Esophagus (tissue), 2 donors: Measurements from ENCODE around the gene POLA2. TPM values are rescaled to one million over a fixed set of nuclear protein-coding genes. Genes with fewer than 3 reads are reported as not detected.

Experiments used
- H3K27ac ChIP-seq, 2 donors: one replicate each; pipeline ENCODE4 v1.5.1; 2013; ENCODE audit warnings: low read depth in 2 of 2, mild to moderate bottlenecking in 2 of 2, inconsistent platforms in 1 of 2, low read length in 1 of 2, moderate library complexity in 1 of 2
- H3K27me3 ChIP-seq, 2 donors: one replicate each; pipeline ENCODE4 v1.6.1; 2013; ENCODE audit warnings: low read length in 2 of 2, control low read depth in 1 of 2, mild to moderate bottlenecking in 1 of 2; ENCODE audit not compliant: insufficient read depth in 2 of 2, control insufficient read depth in 1 of 2
- H3K36me3 ChIP-seq, 2 donors: one replicate each; pipeline ENCODE4 v1.6.1; 2013; ENCODE audit warnings: low read length in 1 of 2; ENCODE audit not compliant: control insufficient read depth in 2 of 2, insufficient read depth in 2 of 2
- H3K4me1 ChIP-seq, 2 donors: one replicate each; pipeline ENCODE4 v1.6.1; 2013; ENCODE audit warnings: low read length in 1 of 2; ENCODE audit not compliant: control insufficient read depth in 2 of 2, insufficient read depth in 2 of 2
- H3K4me3 ChIP-seq, 2 donors: one replicate each; pipeline ENCODE4 v1.5.1; 2013; ENCODE audit warnings: low read length in 2 of 2, mild to moderate bottlenecking in 2 of 2, low read depth in 1 of 2, moderate library complexity in 1 of 2
- H3K9me3 ChIP-seq, 2 donors: one replicate each; pipeline ENCODE4 v1.6.1; 2013; ENCODE audit warnings: mild to moderate bottlenecking in 2 of 2, low read depth in 1 of 2, low read length in 1 of 2, moderate library complexity in 1 of 2; ENCODE audit not compliant: control insufficient read depth in 2 of 2, insufficient read depth in 1 of 2
- WGBS, 2 donors: extraction: QIAGEN DNeasy Blood & Tissue Kit; methylation state at CpG; one replicate each; pipeline ENCODE4 v1.1.7; 2013; 5-methylcytosine and 5-hydroxymethylcytosine counted together
- polyA plus RNA-seq, 2 donors: library from polyadenylated mRNA; stranded (reverse); fragments of 200-250 nt; gene quantifications; one replicate each; pipeline ENCODE4 v1.2.3, GENCODE V29; 2013
- donor health status: healthy with polysubstance abuse.
- donor health status: Bipolar disorder and iron deficiency.

Gene POLA2
- polyA plus RNA-seq, 2 donors, result 8.5 to 9.2 TPM

DNA sequence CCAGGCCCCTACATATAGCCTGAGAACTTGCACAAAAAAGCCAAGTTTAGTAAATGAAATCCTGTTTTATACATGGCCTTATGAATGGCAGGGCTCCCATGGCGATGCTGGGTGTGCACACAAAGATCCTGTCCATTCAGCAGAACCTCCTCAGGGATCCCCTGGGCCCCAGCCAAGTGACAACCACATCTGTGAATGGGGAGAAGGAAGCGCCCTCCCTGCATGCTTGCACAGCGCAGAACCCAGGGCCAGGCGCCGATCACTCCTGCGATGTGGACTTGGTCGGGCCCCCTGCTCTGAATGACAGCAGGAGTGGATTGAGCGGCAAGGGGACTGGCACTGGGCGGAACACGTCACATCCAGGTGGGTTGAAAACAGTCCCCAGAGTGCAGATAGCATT lies 48.5 kb downstream of the POLA2 start:
- Histone ChIP-seq H3K27ac (no peak overlapping the region), H3K9me3 (no peaks in the 10 kb centered on the region), H3K4me3 (no peak overlapping the region), H3K27me3 (no peaks in the 10 kb centered on the region), H3K4me1 (peaks cover 0 to 4% of the 10 kb centered on the region in 2 donors), H3K36me3 (no peaks in the 10 kb centered on the region)
- 57 to 72% methylated on average over 10 of the region's 10 CpGs for WGBS, 2 donors

DNA sequence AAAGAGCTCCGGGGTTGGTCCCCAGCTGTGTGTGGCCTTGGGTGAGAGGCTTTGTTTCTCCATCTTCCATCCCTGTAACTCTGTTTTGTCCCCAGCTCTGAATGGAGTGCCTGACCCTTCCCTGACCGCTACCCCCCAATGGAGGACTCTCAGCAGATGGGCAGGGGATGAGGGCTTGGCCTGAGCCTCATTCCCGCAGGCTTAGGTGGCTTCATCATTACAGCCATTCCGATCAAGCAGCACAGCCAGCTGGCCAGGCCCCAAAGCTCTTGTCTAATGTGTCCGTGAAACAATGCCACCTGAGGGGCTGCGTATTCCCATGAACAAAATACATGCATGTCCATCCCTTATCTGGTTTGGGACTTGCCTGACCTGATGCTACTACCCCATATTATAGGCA lies 49.0 kb downstream of the POLA2 start:
- 33 to 56% methylated on average over 6 of the region's 6 CpGs for WGBS, 2 donors
- no peak overlapping the region for H3K27ac ChIP-seq
- H3K4me1 ChIP-seq, result peaks cover 0 to 4% of the 10 kb centered on the region in 2 donors

DNA sequence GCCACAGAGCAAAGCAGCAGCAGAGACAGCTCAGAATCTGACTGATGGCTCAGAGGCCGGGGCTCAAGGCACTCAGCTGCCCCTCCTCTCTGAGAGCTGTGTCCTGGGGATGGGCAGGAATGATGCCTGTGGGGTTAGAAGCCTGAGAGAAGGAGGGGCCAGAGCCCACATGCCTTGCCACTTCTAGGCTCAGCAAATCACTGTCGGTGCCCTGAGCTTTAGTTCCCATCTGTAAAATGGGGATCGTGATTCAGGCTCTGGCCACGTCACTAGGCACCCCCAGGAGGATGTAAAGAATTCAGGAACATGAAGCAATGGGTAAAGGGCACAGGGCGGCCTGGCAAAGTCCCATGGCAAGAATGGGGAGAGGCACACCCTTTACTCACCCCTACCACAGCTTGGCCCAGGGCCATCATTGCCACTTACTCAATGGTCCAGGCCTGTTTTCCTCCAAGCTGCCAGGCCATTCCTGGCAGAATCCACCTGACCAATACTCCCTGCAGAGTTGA lies 49.5 kb downstream of the POLA2 start:
- Histone ChIP-seq H3K36me3 (no peaks in the 10 kb centered on the region), H3K9me3 (no peaks in the 10 kb centered on the region), H3K4me1 (peaks cover 0 to 4% of the 10 kb centered on the region in 2 donors), H3K4me3 (no peak overlapping the region), H3K27ac (no peak overlapping the region), H3K27me3 (no peaks in the 10 kb centered on the region)
- WGBS, 2 donors, result 59 to 67% methylated on average over 5 of the region's 5 CpGs

More for the DNA sequence above, 49.0 kb downstream of the POLA2 start:
- H3K4me3 ChIP-seq, result no peak overlapping the region
- no peaks in the 10 kb centered on the region for H3K27me3 ChIP-seq
- no peaks in the 10 kb centered on the region for H3K36me3 ChIP-seq
- H3K9me3 ChIP-seq, result no peaks in the 10 kb centered on the region

- Histone ChIP-seq H3K4me3 (peak within 1 kb of the TSS; percentile 67 to 91), H3K36me3 (no peaks in the 10 kb centered on the region), H3K9me3 (no peaks in the 10 kb centered on the region), H3K4me1 (peaks cover 0 to 12% of the 10 kb centered on the region in 2 donors), H3K27ac (peak within 1 kb of the TSS; percentile 92), H3K27me3 (no peaks in the 10 kb centered on the region)
- WGBS, 2 donors, result 0 to 1% methylated on average over 53 to 74 of the region's 74 CpGs
Measured at GRCh38 chr11:65314501-65315203, 52.9 kb downstream of the POLA2 start, which contains the start of gene CDC42EP2. Gene CDC42EP2 (plus strand): TSS chr11:65314866. CDS start chr11:65320899, 6,033 bp downstream.

GRCh38 chr11:65315204-65315865 lies 53.6 kb downstream of the POLA2 start:
- Histone ChIP-seq H3K27ac (peak overlapping the region; percentile 92), H3K4me3 (peak overlapping the region; percentile 67 to 91), H3K9me3 (no peaks in the 10 kb centered on the region), H3K36me3 (no peaks in the 10 kb centered on the region), H3K4me1 (peaks cover 0 to 13% of the 10 kb centered on the region in 2 donors), H3K27me3 (no peaks in the 10 kb centered on the region)
- 0 to 1% methylated on average over 58 to 59 of the region's 59 CpGs for WGBS, 2 donors

- H3K27ac ChIP-seq, result peak overlapping the region; percentile 77 to 92
- H3K4me3 ChIP-seq, result peak overlapping the region; percentile 67 to 91
- peaks cover 0 to 13% of the 10 kb centered on the region in 2 donors for H3K4me1 ChIP-seq
- H3K27me3 ChIP-seq, result no peaks in the 10 kb centered on the region
- WGBS, 2 donors, result 12 to 14% methylated on average over 8 of the region's 8 CpGs
- H3K9me3 ChIP-seq, result no peaks in the 10 kb centered on the region
- H3K36me3 ChIP-seq, result peaks cover 0 to 2% of the 10 kb centered on the region in 2 donors
Measured at GRCh38 chr11:65315866-65316226, 54.1 kb downstream of the POLA2 start.

DNA sequence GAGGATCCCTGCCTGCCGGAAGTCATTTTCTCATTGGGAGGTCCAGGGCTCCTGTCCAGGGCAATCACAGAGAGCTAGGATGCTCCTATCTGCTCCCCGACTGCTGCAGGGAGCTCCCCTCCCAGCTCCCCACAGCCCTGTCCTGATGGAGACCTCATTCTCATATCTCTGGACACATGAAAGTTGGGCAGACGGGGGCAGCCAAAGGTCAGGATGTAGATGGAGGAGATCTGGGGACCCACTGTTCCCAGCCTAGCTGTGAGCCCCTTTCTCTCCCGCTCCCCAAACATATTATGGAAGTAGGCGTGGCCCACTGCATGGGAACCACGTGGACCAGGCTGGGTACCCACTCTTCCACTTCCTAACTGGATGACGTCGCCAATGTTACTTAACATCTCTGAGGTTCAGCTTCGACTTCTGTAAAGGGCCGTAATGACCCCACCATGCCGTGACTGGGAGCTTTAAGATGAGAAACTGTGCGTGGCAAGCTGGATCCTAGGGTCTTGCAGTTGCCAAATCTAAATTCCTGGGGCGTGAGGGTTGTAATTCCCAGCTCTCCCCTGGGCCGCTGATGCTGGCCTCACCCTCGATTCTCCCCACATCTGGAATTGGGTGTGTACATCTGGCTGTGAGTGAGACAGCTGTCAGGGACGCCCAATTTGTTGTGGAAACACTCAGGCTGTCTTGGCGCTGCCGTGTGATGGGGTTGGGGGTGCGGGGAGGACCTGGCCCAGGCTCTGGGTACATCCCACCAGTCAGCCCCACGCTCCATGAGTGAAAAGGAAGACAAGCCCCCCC lies 54.7 kb downstream of the POLA2 start:
- no peaks in the 10 kb centered on the region for H3K27me3 ChIP-seq
- no peaks in the 10 kb centered on the region for H3K9me3 ChIP-seq
- H3K36me3 ChIP-seq, result peaks cover 0 to 8% of the 10 kb centered on the region in 2 donors
- 22 to 37% methylated on average over 20 of the region's 20 CpGs for WGBS, 2 donors
- peak overlapping the region; percentile 77 to 92 for H3K27ac ChIP-seq
- H3K4me3 ChIP-seq, result peak overlapping the region; percentile 67 to 91
- H3K4me1 ChIP-seq, result peaks cover 0 to 13% of the 10 kb centered on the region in 2 donors

GRCh38 chr11:65317025-65317786 lies 55.4 kb downstream of the POLA2 start:
- Histone ChIP-seq H3K4me1 (peaks cover 0 to 13% of the 10 kb centered on the region in 2 donors), H3K9me3 (no peaks in the 10 kb centered on the region), H3K4me3 (peak overlapping the region; percentile 5 to 23), H3K27me3 (no peaks in the 10 kb centered on the region), H3K27ac (peak overlapping the region; percentile 77 to 92), H3K36me3 (peaks cover 0 to 12% of the 10 kb centered on the region in 2 donors)
- WGBS, 2 donors, result 27 to 30% methylated on average over 13 of the region's 13 CpGs
